ENCODE measurements around the gene SORL1-AS1.

The SORL1-AS1 gene

DNA sequence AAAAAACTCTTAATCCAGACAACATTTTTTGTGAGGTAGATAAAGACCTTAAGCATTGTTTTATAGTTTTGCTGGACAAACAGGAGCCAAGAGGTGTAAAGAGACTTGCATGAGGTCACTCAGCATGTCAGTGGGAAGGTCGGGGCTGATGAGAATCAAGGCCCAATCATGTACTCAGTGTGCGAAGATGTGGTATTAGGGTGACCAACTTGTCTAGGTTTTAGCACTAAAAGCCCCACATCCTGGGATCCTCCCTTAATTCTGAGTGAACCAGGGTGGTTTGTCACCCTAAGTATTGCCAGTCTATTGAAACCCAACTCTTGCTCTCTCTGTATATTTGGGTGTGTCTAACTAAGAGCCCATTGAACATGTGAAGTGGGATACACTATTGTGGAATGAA lies 19.5 kb upstream of the SORL1-AS1 start:
- Histone ChIP-seq H3K27me3 (no peaks in the 10 kb centered on the region), H3K4me1 (no peaks in the 10 kb centered on the region), H3K4me3 (no peak overlapping the region), H3K36me3 (no peaks in the 10 kb centered on the region), H3K9me3 (no peaks in the 10 kb centered on the region), H3K27ac (no peak overlapping the region)
- in situ Hi-C loops (cut with MboI; ENCODE audit: low sequenced_read_pairs in 4 of 4) (no loop called here), intact Hi-C loops (cut with DNase I; ENCODE audit: low total_unique reads) (no loop called here)
- TF ChIP-seq POLR2A (IDR thresholded peaks at IDR 0.05): no peak
- TF ChIP-seq, protein P1, sequence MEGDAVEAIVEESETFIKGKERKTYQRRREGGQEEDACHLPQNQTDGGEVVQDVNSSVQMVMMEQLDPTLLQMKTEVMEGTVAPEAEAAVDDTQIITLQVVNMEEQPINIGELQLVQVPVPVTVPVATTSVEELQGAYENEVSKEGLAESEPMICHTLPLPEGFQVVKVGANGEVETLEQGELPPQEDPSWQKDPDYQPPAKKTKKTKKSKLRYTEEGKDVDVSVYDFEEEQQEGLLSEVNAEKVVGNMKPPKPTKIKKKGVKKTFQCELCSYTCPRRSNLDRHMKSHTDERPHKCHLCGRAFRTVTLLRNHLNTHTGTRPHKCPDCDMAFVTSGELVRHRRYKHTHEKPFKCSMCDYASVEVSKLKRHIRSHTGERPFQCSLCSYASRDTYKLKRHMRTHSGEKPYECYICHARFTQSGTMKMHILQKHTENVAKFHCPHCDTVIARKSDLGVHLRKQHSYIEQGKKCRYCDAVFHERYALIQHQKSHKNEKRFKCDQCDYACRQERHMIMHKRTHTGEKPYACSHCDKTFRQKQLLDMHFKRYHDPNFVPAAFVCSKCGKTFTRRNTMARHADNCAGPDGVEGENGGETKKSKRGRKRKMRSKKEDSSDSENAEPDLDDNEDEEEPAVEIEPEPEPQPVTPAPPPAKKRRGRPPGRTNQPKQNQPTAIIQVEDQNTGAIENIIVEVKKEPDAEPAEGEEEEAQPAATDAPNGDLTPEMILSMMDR (IDR thresholded peaks at IDR 0.05 in 4 of 5, conservative IDR thresholded peaks at IDR 0.05 in 1 of 5): no peak
- DNase-seq (no peak), ATAC-seq (no peak)

DNA sequence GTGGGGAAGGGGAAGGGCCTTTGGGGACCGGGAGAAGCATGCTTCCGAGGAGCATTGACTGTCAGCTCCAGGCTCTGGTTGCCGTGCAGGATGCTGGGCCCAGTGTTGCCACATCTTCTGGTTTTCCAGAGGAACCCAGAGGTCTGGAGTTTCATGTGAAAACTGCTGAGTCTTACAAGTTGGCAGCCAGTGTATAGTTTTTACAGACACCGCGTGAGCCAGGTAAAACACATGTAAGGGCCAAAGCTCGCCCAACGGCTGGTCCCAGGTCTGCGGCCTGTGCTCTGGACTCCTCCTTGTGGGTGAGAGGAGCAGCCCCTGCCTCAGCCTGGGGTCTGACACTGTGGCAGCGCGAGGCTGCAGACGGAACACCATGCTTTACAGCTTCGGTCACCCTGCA lies 18.4 kb upstream of the SORL1-AS1 start:
- Histone ChIP-seq H3K36me3 (no peaks in the 10 kb centered on the region), H3K27me3 (no peaks in the 10 kb centered on the region), H3K27ac (no peak overlapping the region), H3K9me3 (no peaks in the 10 kb centered on the region), H3K4me3 (no peak overlapping the region), H3K4me1 (no peaks in the 10 kb centered on the region)
- DNase-seq (no peak), ATAC-seq (no peak)
- in situ Hi-C loops (cut with MboI; ENCODE audit: low sequenced_read_pairs in 4 of 4): no loop called here
- TF ChIP-seq, protein P1 (IDR thresholded peaks at IDR 0.05 in 4 of 5, conservative IDR thresholded peaks at IDR 0.05 in 1 of 5): no peak
- no peak for TF ChIP-seq POLR2A (IDR thresholded peaks at IDR 0.05)
- intact Hi-C loops (cut with DNase I; ENCODE audit: low total_unique reads): no loop called here

DNA sequence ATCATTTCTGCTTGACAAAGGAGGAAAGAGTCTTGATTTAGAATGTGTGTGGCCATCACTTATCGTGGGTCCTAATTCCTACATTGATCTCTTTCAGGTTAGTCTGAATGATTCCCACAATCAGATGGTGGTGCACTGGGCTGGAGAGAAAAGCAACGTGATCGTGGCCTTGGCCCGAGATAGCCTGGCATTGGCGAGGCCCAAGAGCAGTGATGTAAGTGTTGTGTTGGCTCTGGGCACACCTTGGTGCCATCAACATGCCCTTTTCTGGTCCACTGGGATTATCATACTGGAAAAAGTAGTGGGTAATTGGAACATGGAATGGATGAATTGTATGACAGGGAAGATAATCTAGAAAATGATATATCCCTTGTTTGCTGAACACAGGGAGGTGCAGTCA lies 17.1 kb upstream of the SORL1-AS1 start:
- Histone ChIP-seq H3K27me3 (no peaks in the 10 kb centered on the region), H3K4me1 (no peaks in the 10 kb centered on the region), H3K9me3 (no peaks in the 10 kb centered on the region), H3K36me3 (no peaks in the 10 kb centered on the region), H3K27ac (no peak overlapping the region), H3K4me3 (no peak overlapping the region)
- TF ChIP-seq, protein P1 (IDR thresholded peaks at IDR 0.05 in 4 of 5, conservative IDR thresholded peaks at IDR 0.05 in 1 of 5): no peak
- TF ChIP-seq POLR2A (IDR thresholded peaks at IDR 0.05): no peak
- DNase-seq (no peak), ATAC-seq (no peak)
- in situ Hi-C loops (cut with MboI; ENCODE audit: low sequenced_read_pairs in 4 of 4) (no loop called here), intact Hi-C loops (cut with DNase I; ENCODE audit: low total_unique reads) (loop anchor here (5.0 to 10.0 kb wide), 2 partner anchors 52 to 125 kb away; no protein-coding TSS in a partner anchor)

DNA sequence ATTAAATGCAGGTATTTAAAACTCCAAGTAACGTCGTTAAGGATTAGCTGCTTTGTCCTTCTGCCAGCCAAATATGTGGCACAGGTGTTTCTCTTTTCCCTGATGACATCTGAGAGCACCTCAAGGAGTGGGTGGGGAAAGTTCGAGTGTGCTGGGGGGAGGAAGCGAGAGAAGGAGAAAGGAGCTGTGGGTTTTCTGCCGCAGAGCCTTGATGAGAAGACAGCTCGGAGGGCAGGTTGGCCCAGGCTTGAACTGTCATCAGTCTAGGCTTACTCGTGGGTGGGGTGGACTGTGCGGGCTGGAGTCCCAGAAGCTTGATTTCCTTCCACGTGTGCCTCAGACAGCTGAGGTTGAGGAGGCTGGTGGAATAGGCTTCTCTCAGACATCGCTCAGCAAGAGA lies 15.2 kb upstream of the SORL1-AS1 start:
- ATAC-seq (no peak), DNase-seq (no peak)
- no peaks in the 10 kb centered on the region for H3K9me3 ChIP-seq
- no peaks in the 10 kb centered on the region for H3K36me3 ChIP-seq
- no peaks in the 10 kb centered on the region for H3K27me3 ChIP-seq
- no peak overlapping the region for H3K27ac ChIP-seq
- H3K4me3 ChIP-seq: no peak overlapping the region
- no peaks in the 10 kb centered on the region for H3K4me1 ChIP-seq
- no peak for TF ChIP-seq POLR2A (IDR thresholded peaks at IDR 0.05)
- TF ChIP-seq, protein P1 (IDR thresholded peaks at IDR 0.05 in 4 of 5, conservative IDR thresholded peaks at IDR 0.05 in 1 of 5): no peak
- in situ Hi-C loops (cut with MboI; ENCODE audit: low sequenced_read_pairs in 4 of 4) (no loop called here), intact Hi-C loops (cut with DNase I; ENCODE audit: low total_unique reads) (loop anchor here (5.0 to 10.0 kb wide), 2 partner anchors 54 to 127 kb away; no protein-coding TSS in a partner anchor)

DNA sequence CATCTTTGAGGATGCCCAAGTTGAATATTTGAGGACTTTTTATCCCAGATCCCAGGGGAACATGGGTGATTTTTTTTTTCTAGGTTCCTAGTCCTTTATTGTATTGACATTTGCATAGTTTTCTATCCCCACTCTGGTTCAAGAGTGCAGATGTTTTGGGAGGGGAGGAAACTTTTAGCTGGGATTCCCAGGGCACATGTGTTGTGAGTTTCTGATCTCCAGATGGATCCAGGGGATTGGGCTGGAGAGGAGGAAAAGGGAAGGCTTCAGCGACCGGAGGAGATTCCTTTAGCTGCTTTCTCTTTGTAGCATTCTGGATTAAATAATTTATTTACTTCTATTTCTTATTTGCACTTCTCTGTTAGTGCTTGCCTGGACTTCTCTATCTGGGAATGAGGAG lies 14.7 kb upstream of the SORL1-AS1 start:
- intact Hi-C loops (cut with DNase I; ENCODE audit: low total_unique reads): loop anchor here (5.0 to 10.0 kb wide), 2 partner anchors 55 to 127 kb away; no protein-coding TSS in a partner anchor
- in situ Hi-C loops (cut with MboI; ENCODE audit: low sequenced_read_pairs in 4 of 4): no loop called here
- no peaks in the 10 kb centered on the region for H3K36me3 ChIP-seq
- DNase-seq: no peak
- no peaks in the 10 kb centered on the region for H3K4me1 ChIP-seq
- H3K27ac ChIP-seq: no peak overlapping the region
- no peak overlapping the region for H3K4me3 ChIP-seq
- no peak for TF ChIP-seq POLR2A (IDR thresholded peaks at IDR 0.05)
- TF ChIP-seq, protein P1 (IDR thresholded peaks at IDR 0.05 in 4 of 5, conservative IDR thresholded peaks at IDR 0.05 in 1 of 5): no peak
- H3K9me3 ChIP-seq: no peaks in the 10 kb centered on the region
- no peak for ATAC-seq
- H3K27me3 ChIP-seq: no peaks in the 10 kb centered on the region

Data from gastrocnemius medialis (tissue), 4 donors.